Skeletal muscle satellite cell (primary cell): ENCODE measurements around the gene PRPF31.

ENCODE experiments used
- H3K27me3 ChIP-seq: 2 replicates; pipeline ENCODE4 v1.7.0; 2013; ENCODE audit warnings: low read length; ENCODE audit not compliant: control insufficient read depth, insufficient read depth
- H3K36me3 ChIP-seq: 2 replicates; pipeline ENCODE4 v1.7.0; 2013; ENCODE audit warnings: mild to moderate bottlenecking, control low read depth, low read length; ENCODE audit not compliant: insufficient read depth
- H3K4me1 ChIP-seq: 2 replicates; pipeline ENCODE4 v1.7.0; 2013; ENCODE audit warnings: low read length; ENCODE audit not compliant: control insufficient read depth, insufficient read depth
- H3K4me2 ChIP-seq: 2 replicates; pipeline ENCODE4 v1.7.0; 2013; ENCODE audit warnings: mild to moderate bottlenecking, low read length
- H3K4me3 ChIP-seq: 2 replicates; pipeline ENCODE4 v1.7.0; 2013; ENCODE audit warnings: low read length
- H3K9ac ChIP-seq: 2 replicates; pipeline ENCODE4 v1.7.0; 2013; ENCODE audit warnings: mild to moderate bottlenecking, low read depth, low read length, moderate library complexity
- H3K9me3 ChIP-seq: replicated peaks from 2 replicates; pipeline ENCODE4 v1.7.0; 2013; ENCODE audit warnings: mild to moderate bottlenecking, control low read depth, low read length

Gene PRPF31

GRCh38 chr19:54114340-54115108 lies 1.0 kb upstream of the PRPF31 start:
- H3K4me3 ChIP-seq = peak overlapping the region; percentile 92
- peak overlapping the region; percentile 98 for H3K4me2 ChIP-seq
- peak overlapping the region; percentile 95 for H3K9ac ChIP-seq
- H3K9me3 ChIP-seq = no peaks in the 10 kb centered on the region
- no peaks in the 10 kb centered on the region for H3K27me3 ChIP-seq
- H3K36me3 ChIP-seq = peaks cover 21% of the 10 kb centered on the region
- H3K4me1 ChIP-seq = peaks cover 15% of the 10 kb centered on the region

DNA sequence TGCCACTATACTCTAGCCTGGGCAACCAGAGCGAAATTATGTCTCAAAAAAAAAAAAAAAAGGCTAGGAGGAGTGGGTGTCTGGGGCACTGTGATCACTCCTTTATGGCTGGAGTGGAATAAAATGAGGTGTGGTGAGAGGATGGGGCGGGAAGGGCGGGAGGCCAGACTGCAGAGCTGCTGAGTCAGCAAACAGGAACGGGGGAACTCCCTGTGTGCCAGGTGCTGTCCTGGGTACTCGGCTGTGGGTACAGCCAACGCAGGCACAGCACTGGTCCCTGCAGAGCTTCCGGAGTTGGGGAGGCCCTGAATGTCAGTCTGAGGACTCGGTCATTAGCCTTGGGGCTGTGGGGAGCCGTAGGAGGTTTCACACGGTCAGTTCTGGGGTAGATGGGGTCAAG lies 5.7 kb downstream of the PRPF31 start:
- Histone ChIP-seq H3K9me3 (no peaks in the 10 kb centered on the region), H3K9ac (no peak overlapping the region), H3K27me3 (no peaks in the 10 kb centered on the region), H3K4me2 (no peak overlapping the region), H3K4me3 (no peak overlapping the region), H3K4me1 (peaks cover 6% of the 10 kb centered on the region), H3K36me3 (peaks cover 50% of the 10 kb centered on the region)

DNA sequence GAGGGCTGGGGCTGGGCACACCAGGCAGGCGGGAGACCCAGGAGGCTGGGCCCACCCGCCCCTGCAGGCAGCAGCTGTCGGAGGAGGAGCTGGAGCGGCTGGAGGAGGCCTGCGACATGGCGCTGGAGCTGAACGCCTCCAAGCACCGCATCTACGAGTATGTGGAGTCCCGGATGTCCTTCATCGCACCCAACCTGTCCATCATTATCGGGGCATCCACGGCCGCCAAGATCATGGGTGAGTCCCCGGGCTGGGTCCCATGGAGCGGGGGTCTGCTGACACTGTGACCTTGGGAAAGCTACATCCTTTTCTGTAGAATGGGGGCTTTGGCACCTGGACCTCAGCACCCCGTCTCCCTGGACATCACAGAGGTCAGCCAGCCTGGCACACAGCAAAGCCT lies 8.1 kb downstream of the PRPF31 start:
- no peak overlapping the region for H3K4me3 ChIP-seq
- H3K27me3 ChIP-seq = no peaks in the 10 kb centered on the region
- peaks cover 57% of the 10 kb centered on the region for H3K36me3 ChIP-seq
- no peaks in the 10 kb centered on the region for H3K4me1 ChIP-seq
- no peaks in the 10 kb centered on the region for H3K9me3 ChIP-seq
- H3K9ac ChIP-seq = no peak overlapping the region
- H3K4me2 ChIP-seq = no peak overlapping the region

GRCh38 chr19:54124393-54124792 lies 8.8 kb downstream of the PRPF31 start:
- Histone ChIP-seq H3K4me3 (no peak overlapping the region), H3K4me1 (no peaks in the 10 kb centered on the region), H3K9me3 (no peaks in the 10 kb centered on the region), H3K36me3 (peaks cover 61% of the 10 kb centered on the region), H3K27me3 (no peaks in the 10 kb centered on the region), H3K4me2 (no peak overlapping the region), H3K9ac (no peak overlapping the region)

- no peak overlapping the region for H3K9ac ChIP-seq
- no peak overlapping the region for H3K4me3 ChIP-seq
- H3K9me3 ChIP-seq = no peaks in the 10 kb centered on the region
- no peaks in the 10 kb centered on the region for H3K27me3 ChIP-seq
- H3K4me2 ChIP-seq = no peak overlapping the region
- no peaks in the 10 kb centered on the region for H3K4me1 ChIP-seq
- H3K36me3 ChIP-seq = peaks cover 58% of the 10 kb centered on the region
Observed at GRCh38 chr19:54125713-54126112, 10.2 kb downstream of the PRPF31 start.

GRCh38 chr19:54127688-54128440 lies 12.3 kb downstream of the PRPF31 start:
- Histone ChIP-seq H3K36me3 (peaks cover 56% of the 10 kb centered on the region), H3K9ac (no peak overlapping the region), H3K27me3 (no peaks in the 10 kb centered on the region), H3K4me1 (no peaks in the 10 kb centered on the region), H3K4me3 (no peak overlapping the region), H3K9me3 (no peaks in the 10 kb centered on the region), H3K4me2 (no peak overlapping the region)

DNA sequence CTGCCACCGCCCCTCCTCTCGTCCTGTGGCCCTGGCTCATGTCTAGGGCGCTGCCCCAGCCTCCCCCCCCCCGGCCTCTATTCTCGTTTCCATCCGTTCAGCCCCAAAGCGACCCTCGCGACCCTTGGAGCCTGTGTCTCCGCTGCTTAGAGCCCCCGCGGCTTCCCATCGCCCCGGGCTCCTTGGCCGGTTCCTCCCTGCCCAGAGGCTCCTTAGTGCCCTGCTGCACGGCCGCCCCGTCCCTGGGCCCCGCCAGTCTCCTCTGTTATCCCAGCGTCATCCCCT lies 12.8 kb downstream of the PRPF31 start:
- Histone ChIP-seq H3K4me2 (no peak overlapping the region), H3K9me3 (no peaks in the 10 kb centered on the region), H3K9ac (no peak overlapping the region), H3K4me1 (no peaks in the 10 kb centered on the region), H3K36me3 (peaks cover 54% of the 10 kb centered on the region), H3K27me3 (no peaks in the 10 kb centered on the region), H3K4me3 (no peak overlapping the region)

DNA sequence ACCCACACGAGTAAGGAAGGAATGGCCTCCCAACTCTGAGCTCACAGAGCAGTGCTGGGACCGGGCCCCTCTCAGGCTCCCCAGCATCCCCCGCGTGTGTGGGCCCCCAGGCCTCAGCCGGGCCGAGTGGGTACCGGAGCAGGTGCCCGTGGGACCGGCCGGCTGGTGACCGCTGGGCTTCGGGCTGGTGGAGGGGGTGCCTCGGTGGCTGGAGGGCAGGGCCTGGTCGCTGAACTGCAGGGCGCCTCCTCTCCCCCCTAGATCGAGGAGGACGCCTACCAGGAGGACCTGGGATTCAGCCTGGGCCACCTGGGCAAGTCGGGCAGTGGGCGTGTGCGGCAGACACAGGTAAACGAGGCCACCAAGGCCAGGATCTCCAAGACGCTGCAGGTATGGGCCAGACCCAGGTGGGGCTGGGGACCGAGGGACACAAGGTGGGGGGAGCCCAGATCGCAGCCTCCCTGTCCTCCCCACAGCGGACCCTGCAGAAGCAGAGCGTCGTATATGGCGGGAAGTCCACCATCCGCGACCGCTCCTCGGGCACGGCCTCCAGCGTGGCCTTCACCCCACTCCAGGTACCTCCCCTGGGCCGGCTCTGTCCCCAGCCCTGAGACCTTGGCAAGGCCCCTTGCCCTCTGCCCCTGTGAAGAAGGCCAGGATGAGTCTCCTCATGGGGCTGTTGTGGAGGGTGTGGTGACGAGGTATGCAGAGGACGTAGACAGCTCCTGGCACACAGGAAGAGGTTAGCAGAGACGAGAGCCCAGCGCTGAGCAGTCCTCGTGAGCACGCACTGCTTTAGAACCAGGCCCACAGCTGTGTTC lies 13.5 kb downstream of the PRPF31 start:
- Histone ChIP-seq H3K9ac (no peak overlapping the region), H3K9me3 (no peaks in the 10 kb centered on the region), H3K4me1 (no peaks in the 10 kb centered on the region), H3K36me3 (peaks cover 48% of the 10 kb centered on the region), H3K27me3 (no peaks in the 10 kb centered on the region), H3K4me2 (no peak overlapping the region), H3K4me3 (no peak overlapping the region)

- Histone ChIP-seq H3K27me3 (no peaks in the 10 kb centered on the region), H3K4me3 (no peak overlapping the region), H3K4me1 (no peaks in the 10 kb centered on the region), H3K36me3 (peaks cover 42% of the 10 kb centered on the region), H3K9me3 (no peaks in the 10 kb centered on the region), H3K4me2 (no peak overlapping the region), H3K9ac (no peak overlapping the region)
Observed at GRCh38 chr19:54129617-54129996, 14.1 kb downstream of the PRPF31 start.

GRCh38 chr19:54133312-54133956 lies 17.9 kb downstream of the PRPF31 start:
- H3K9me3 ChIP-seq = no peaks in the 10 kb centered on the region
- peaks cover 12% of the 10 kb centered on the region for H3K4me1 ChIP-seq
- no peak overlapping the region for H3K9ac ChIP-seq
- H3K4me2 ChIP-seq = no peak overlapping the region
- peaks cover 18% of the 10 kb centered on the region for H3K36me3 ChIP-seq
- H3K4me3 ChIP-seq = no peak overlapping the region
- no peaks in the 10 kb centered on the region for H3K27me3 ChIP-seq

DNA sequence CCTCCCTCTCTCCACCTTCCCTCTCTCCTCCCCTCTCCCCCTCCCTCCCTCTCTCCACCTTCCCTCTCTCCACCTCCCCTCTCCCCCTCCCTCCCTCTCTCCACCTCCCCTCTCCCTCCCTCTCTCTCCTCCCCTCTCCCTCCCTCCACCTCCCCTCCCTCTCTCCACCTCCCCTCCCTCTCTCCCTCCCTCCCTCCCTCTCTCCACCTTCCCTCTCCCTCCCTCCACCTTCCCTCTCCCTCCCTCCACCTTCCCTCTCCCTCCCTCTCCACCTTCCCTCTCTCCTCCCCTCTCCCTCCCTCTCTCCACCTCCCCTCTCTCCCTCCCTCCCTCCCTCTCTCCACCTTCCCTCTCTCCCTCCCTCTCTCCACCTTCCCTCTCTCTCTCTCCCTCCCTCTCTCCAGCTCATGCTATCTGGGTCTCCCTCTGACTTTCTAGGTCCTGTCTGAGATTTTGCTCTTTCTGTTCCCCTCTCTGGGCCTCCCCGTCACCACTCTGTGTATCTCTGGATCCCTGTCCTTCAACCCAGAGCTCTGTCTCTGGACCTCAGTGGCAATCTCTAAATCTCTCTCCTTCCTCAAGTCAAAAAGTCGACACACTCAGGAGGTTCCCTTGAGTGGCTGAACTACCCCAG lies 18.5 kb downstream of the PRPF31 start:
- no peak overlapping the region for H3K4me2 ChIP-seq
- no peaks in the 10 kb centered on the region for H3K27me3 ChIP-seq
- H3K9me3 ChIP-seq = no peaks in the 10 kb centered on the region
- H3K36me3 ChIP-seq = peaks cover 16% of the 10 kb centered on the region
- no peak overlapping the region for H3K4me3 ChIP-seq
- no peak overlapping the region for H3K9ac ChIP-seq
- H3K4me1 ChIP-seq = peaks cover 18% of the 10 kb centered on the region
